GM23338 (cell line): Measurements from ENCODE around the gene ABCA1. TPM values are rescaled to one million over a fixed set of nuclear protein-coding genes. Genes with fewer than 3 reads are reported as not detected.

Source experiments
- ATAC-seq: fragments of 200-7000 bp; cut with Tn5 transposase; 3 replicates; pipeline ENCODE4 v1.9.1; 2020
- DNase-seq: peaks from one replicate; pipeline ENCODE4 v3.0.0-alpha.2; 2015; ENCODE audit warnings: low spot score
- H2AFZ ChIP-seq: fragments of 200-600 bp; sonication (generic); 2 replicates; pipeline ENCODE4 v1.8.0; 2016; ENCODE audit warnings: antibody characterized with exemption, mild to moderate bottlenecking, moderate library complexity
- H3F3A ChIP-seq: fragments of 200-600 bp; sonication (generic); replicated peaks from 2 replicates; pipeline ENCODE4 v1.8.0; 2017; ENCODE audit warnings: antibody characterized with exemption, mixed run types, low read depth
- H3K27ac ChIP-seq: fragments of 200-600 bp; sonication (generic); 2 replicates; pipeline ENCODE4 v1.6.1; 2016; ENCODE audit warnings: low read depth
- H3K27me3 ChIP-seq: fragments of 200-600 bp; sonication (generic); 2 replicates; pipeline ENCODE4 v1.8.0; 2016; ENCODE audit warnings: mild to moderate bottlenecking, mixed run types, moderate library complexity; ENCODE audit not compliant: insufficient read depth
- H3K36me3 ChIP-seq: fragments of 200-600 bp; sonication (generic); 2 replicates; pipeline ENCODE4 v1.8.0; 2016; ENCODE audit warnings: mild to moderate bottlenecking; ENCODE audit not compliant: insufficient read depth
- H3K4me1 ChIP-seq: fragments of 200-600 bp; sonication (generic); 2 replicates; pipeline ENCODE4 v1.8.0; 2016; ENCODE audit warnings: mild to moderate bottlenecking, moderate library complexity; ENCODE audit not compliant: insufficient read depth
- H3K4me2 ChIP-seq: fragments of 200-600 bp; sonication (generic); 2 replicates; pipeline ENCODE4 v1.7.1; 2017; ENCODE audit warnings: mixed run types
- H3K4me3 ChIP-seq: fragments of 200-600 bp; sonication (generic); 2 replicates; pipeline ENCODE4 v1.6.1; 2016; ENCODE audit warnings: mixed run types
- H3K79me2 ChIP-seq: fragments of 200-600 bp; sonication (generic); replicated peaks from 2 replicates; pipeline ENCODE4 v1.8.0; 2017; ENCODE audit warnings: mild to moderate bottlenecking; ENCODE audit not compliant: insufficient read depth
- H3K9me2 ChIP-seq: fragments of 200-600 bp; sonication (generic); 2 replicates; pipeline ENCODE4 v1.8.0; 2017; ENCODE audit not compliant: insufficient read depth
- H4K20me1 ChIP-seq: fragments of 200-600 bp; sonication (generic); replicated peaks from 2 replicates; pipeline ENCODE4 v1.8.0; 2017; ENCODE audit warnings: mild to moderate bottlenecking; ENCODE audit not compliant: insufficient read depth
- H3K27ac Mint-ChIP-seq: 2 replicates; pipeline ENCODE4 v1.8.0; 2020; ENCODE audit warnings: inconsistent platforms, mild to moderate bottlenecking, moderate library complexity, mixed read lengths
- H3K27me3 Mint-ChIP-seq: 3 replicates; pipeline ENCODE4 v1.8.0; 2022; ENCODE audit warnings: low read depth, mild to moderate bottlenecking, moderate library complexity, mixed read lengths, inconsistent platforms; ENCODE audit not compliant: insufficient read depth, poor library complexity
- H3K36me3 Mint-ChIP-seq: 3 replicates; pipeline ENCODE4 v1.8.0; 2021; ENCODE audit warnings: low read depth, mild to moderate bottlenecking, inconsistent platforms, moderate library complexity, mixed read lengths
- H3K4me1 Mint-ChIP-seq: 3 replicates; pipeline ENCODE4 v1.8.0; 2020; ENCODE audit warnings: mild to moderate bottlenecking, inconsistent platforms, mixed read lengths
- H3K4me3 Mint-ChIP-seq: 3 replicates; pipeline ENCODE4 v1.8.0; 2021; ENCODE audit warnings: moderate library complexity, mild to moderate bottlenecking, inconsistent platforms, mixed read lengths
- H3K9me3 Mint-ChIP-seq: 3 replicates; pipeline ENCODE4 v1.8.0; 2020; ENCODE audit warnings: moderate library complexity, mild to moderate bottlenecking, inconsistent platforms, mixed read lengths
- EZH2phosphoT487 ChIP-seq: fragments of 200-600 bp; sonication (generic); IDR thresholded peaks from one replicate; pipeline ENCODE4 v1.8.1; 2018; ENCODE audit warnings: antibody characterized with exemption; ENCODE audit not compliant: unreplicated experiment
- JUNB ChIP-seq: IDR thresholded peaks from one replicate; pipeline ENCODE4 v1.6.1; 2016; ENCODE audit warnings: antibody characterized with exemption; ENCODE audit not compliant: unreplicated experiment
- polyA plus RNA-seq: library from polyadenylated mRNA; unstranded; fragments of >200 nt; fragmentation: Nextera tagmentation; extraction: Ambion mirVana; gene quantifications from 2 replicates; pipeline ENCODE4 v1.2.1, GENCODE V29; 2016
- total RNA-seq: library from RNA; depleted of rRNA; stranded (reverse); fragments of >200 nt; shearing (Covaris generic); gene quantifications from 2 replicates; pipeline ENCODE4 v1.2.3, GENCODE V29; 2014
- TF ChIP-seq, protein P1 (sequence below): fragments of 250-450 bp; sonication (Bioruptor Pico); IDR thresholded peaks from 2 replicates; pipeline ENCODE4 v1.5.0; 2020; ENCODE audit warnings: mild to moderate bottlenecking, moderate library complexity
- TF ChIP-seq, protein P2 (sequence below), 2 experiments: fragments of 200-600 bp in 1 of 2; sonication (generic) in 1 of 2; conservative IDR thresholded peaks; 2 replicates each; pipeline versions ENCODE4 v1.5.1 to v1.6.1; 2016 to 2017; ENCODE audit warnings: antibody characterized with exemption in 2 of 2, low read depth in 2 of 2, mild to moderate bottlenecking in 2 of 2, moderate library complexity in 1 of 2

The ABCA1 gene
- total and polyA plus RNA-seq, 2 experiments from 2014 or later, result 1.4 to 2.8 TPM

DNA sequence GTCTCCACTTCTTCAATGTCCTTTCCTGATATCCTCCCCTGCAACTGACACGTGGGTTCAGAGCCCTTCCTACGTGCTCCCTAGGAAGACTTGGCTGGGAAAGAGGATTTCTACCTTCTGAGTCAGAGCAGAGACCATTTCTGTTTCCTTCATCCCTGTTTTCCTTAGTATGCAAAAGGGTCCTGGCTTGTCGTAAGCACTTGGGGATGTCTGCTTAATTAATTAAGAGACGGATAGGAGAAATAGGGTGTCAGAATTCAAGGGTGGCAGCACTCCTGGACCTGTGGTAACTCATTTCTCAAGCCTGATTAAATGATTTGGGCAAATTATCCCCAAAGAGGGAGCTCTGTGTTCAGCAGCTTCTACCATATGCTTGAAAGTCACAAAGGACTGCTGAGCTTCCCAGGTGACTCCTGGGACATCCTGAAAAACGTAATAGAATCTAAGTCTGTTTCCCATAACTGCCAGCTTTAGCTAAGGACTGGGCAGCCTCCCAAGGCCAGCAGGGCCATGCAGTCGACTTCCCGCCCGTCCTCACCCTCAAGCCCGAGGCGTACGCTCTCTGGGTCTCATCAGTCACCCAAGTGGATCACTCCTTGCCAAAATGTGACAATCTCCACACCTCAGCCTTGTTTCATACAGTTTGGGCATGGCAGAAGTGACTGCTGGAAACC, 20.5 kb downstream of the ABCA1 start (continued):
- TF ChIP-seq, protein P1, sequence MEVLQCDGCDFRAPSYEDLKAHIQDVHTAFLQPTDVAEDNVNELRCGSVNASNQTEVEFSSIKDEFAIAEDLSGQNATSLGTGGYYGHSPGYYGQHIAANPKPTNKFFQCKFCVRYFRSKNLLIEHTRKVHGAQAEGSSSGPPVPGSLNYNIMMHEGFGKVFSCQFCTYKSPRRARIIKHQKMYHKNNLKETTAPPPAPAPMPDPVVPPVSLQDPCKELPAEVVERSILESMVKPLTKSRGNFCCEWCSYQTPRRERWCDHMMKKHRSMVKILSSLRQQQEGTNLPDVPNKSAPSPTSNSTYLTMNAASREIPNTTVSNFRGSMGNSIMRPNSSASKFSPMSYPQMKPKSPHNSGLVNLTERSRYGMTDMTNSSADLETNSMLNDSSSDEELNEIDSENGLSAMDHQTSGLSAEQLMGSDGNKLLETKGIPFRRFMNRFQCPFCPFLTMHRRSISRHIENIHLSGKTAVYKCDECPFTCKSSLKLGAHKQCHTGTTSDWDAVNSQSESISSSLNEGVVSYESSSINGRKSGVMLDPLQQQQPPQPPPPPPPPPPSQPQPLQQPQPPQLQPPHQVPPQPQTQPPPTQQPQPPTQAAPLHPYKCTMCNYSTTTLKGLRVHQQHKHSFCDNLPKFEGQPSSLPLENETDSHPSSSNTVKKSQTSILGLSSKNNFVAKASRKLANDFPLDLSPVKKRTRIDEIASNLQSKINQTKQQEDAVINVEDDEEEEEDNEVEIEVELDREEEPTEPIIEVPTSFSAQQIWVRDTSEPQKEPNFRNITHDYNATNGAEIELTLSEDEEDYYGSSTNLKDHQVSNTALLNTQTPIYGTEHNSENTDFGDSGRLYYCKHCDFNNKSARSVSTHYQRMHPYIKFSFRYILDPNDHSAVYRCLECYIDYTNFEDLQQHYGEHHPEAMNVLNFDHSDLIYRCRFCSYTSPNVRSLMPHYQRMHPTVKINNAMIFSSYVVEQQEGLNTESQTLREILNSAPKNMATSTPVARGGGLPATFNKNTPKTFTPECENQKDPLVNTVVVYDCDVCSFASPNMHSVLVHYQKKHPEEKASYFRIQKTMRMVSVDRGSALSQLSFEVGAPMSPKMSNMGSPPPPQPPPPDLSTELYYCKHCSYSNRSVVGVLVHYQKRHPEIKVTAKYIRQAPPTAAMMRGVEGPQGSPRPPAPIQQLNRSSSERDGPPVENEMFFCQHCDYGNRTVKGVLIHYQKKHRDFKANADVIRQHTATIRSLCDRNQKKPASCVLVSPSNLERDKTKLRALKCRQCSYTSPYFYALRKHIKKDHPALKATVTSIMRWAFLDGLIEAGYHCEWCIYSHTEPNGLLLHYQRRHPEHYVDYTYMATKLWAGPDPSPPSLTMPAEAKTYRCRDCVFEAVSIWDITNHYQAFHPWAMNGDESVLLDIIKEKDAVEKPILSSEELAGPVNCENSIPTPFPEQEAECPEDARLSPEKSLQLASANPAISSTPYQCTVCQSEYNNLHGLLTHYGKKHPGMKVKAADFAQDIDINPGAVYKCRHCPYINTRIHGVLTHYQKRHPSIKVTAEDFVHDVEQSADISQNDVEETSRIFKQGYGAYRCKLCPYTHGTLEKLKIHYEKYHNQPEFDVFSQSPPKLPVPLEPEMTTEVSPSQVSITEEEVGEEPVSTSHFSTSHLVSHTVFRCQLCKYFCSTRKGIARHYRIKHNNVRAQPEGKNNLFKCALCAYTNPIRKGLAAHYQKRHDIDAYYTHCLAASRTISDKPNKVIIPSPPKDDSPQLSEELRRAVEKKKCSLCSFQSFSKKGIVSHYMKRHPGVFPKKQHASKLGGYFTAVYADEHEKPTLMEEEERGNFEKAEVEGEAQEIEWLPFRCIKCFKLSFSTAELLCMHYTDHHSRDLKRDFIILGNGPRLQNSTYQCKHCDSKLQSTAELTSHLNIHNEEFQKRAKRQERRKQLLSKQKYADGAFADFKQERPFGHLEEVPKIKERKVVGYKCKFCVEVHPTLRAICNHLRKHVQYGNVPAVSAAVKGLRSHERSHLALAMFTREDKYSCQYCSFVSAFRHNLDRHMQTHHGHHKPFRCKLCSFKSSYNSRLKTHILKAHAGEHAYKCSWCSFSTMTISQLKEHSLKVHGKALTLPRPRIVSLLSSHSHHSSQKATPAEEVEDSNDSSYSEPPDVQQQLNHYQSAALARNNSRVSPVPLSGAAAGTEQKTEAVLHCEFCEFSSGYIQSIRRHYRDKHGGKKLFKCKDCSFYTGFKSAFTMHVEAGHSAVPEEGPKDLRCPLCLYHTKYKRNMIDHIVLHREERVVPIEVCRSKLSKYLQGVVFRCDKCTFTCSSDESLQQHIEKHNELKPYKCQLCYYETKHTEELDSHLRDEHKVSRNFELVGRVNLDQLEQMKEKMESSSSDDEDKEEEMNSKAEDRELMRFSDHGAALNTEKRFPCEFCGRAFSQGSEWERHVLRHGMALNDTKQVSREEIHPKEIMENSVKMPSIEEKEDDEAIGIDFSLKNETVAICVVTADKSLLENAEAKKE, result no peak
- TF ChIP-seq, protein P2, sequence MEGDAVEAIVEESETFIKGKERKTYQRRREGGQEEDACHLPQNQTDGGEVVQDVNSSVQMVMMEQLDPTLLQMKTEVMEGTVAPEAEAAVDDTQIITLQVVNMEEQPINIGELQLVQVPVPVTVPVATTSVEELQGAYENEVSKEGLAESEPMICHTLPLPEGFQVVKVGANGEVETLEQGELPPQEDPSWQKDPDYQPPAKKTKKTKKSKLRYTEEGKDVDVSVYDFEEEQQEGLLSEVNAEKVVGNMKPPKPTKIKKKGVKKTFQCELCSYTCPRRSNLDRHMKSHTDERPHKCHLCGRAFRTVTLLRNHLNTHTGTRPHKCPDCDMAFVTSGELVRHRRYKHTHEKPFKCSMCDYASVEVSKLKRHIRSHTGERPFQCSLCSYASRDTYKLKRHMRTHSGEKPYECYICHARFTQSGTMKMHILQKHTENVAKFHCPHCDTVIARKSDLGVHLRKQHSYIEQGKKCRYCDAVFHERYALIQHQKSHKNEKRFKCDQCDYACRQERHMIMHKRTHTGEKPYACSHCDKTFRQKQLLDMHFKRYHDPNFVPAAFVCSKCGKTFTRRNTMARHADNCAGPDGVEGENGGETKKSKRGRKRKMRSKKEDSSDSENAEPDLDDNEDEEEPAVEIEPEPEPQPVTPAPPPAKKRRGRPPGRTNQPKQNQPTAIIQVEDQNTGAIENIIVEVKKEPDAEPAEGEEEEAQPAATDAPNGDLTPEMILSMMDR (conservative IDR thresholded peaks at IDR 0.05; ENCODE audit: low read depth in 2 of 2), result no peak
- TF ChIP-seq EZH2phosphoT487 (no peak), JUNB (no peak)

DNA sequence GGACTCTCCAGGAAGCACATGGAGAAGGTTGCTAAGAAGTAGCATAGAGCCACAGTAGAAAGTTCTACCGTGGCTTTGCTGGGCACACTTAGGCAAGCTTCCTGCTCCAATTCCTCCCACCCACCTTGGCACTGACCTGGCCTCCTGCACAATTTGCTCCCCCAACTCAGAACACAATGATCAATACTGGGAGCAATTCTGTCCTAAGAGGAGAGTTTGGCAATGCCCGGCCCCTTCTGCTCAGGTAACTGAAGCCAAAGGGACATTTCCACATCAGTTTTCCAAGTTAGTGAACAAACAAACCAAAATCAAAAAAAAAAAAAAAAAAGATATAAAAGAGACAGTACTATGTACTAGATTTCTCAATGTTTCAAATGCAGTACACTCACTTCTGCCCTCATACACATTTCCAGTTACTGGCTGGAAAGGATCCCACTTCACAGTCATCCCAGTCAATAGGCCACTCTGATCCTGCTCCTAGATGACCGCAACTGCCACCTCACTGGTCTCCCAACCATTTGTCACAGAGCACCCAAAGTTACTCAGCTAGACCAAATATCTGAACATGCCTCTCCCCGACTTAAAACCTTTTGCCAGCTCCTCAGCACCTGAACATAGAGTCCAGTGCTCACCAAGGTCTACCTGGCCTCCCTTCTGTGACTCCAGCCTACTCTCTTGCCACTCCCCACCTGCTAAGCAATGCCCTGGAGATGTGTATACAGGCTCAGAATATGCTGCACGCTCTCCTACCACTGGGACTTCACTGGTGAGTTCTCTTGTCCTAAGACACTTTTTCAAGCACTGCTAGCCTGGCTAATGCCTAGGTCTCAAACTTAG, 21.3 kb downstream of the ABCA1 start:
- Mint-ChIP-seq H3K27ac (no peak overlapping the region), H3K36me3 (no peaks in the 10 kb centered on the region), H3K27me3 (peaks cover 3% of the 10 kb centered on the region), H3K4me1 (peaks cover 19% of the 10 kb centered on the region), H3K9me3 (no peaks in the 10 kb centered on the region), H3K4me3 (no peak overlapping the region)
- Histone ChIP-seq H3K27me3 (no peaks in the 10 kb centered on the region), H2AFZ (no peak overlapping the region), H3K27ac (no peak overlapping the region), H3K4me3 (no peak overlapping the region), H3F3A (no peaks in the 10 kb centered on the region), H3K4me1 (no peaks in the 10 kb centered on the region), H3K79me2 (no peaks in the 10 kb centered on the region), H3K4me2 (no peak overlapping the region), H3K36me3 (no peaks in the 10 kb centered on the region), H3K9me2 (no peaks in the 10 kb centered on the region; the same call in 1 of the 2 replicates), H4K20me1 (no peaks in the 10 kb centered on the region)
- no peak for DNase-seq
- ATAC-seq, result no peak
- TF ChIP-seq, protein P2 (conservative IDR thresholded peaks at IDR 0.05; ENCODE audit: low read depth in 2 of 2), result no peak
